IMR-90 (cell line): Measurements from ENCODE around the gene HOMER3. TPM values are rescaled to one million over a fixed set of nuclear protein-coding genes. Genes with fewer than 3 reads are reported as not detected.
A peak's percentile ranks its signal among the peaks of the same experiment; 100 is the strongest.

Experiments
- ATAC-seq: fragments of 200-7000 bp; cut with Tn5 transposase; 2 replicates; pipeline ENCODE4 v1.9.1; 2020; ENCODE audit warnings: low read depth, mild to moderate bottlenecking, moderate library complexity
- BruUV-seq: library from RNA; stranded (reverse); fragments of 400-500 nt; replicated peaks from 2 replicates; lab custom pipeline; 2021; lab: Mats Ljungman, UMichigan
- CTCF ChIA-PET: fragments of 300-600 bp; formaldehyde crosslinking; extraction: SDS; loops from one replicate; lab custom pipeline; 2021; ENCODE audit warnings: antibody characterized with exemption; lab: Yijun Ruan, JAX
- POLR2A ChIA-PET: fragments of 300-600 bp; sonication (Branson Sonifier 250); formaldehyde crosslinking; loops from one replicate; lab custom pipeline; 2022; ENCODE audit warnings: antibody characterized with exemption; ENCODE audit not compliant: unreplicated experiment; lab: Charles Lee
- DNase-seq: peaks from one replicate; pipeline ENCODE4 v3.0.0; 2013
- H2AFZ ChIP-seq: replicated peaks from 2 replicates; pipeline ENCODE3; 2013; ENCODE audit warnings: low read length, mild to moderate bottlenecking; ENCODE audit not compliant: poor library complexity
- H2AK5ac ChIP-seq: 2 replicates; pipeline ENCODE4 v1.6.1; 2013; ENCODE audit warnings: low read depth, low read length, inconsistent platforms
- H2AK9ac ChIP-seq: replicated peaks from 2 replicates; pipeline ENCODE3; 2013; ENCODE audit warnings: mild to moderate bottlenecking, low read depth, low read length, moderate library complexity; ENCODE audit not compliant: poor library complexity
- H2BK120ac ChIP-seq: 2 replicates; pipeline ENCODE4 v1.6.1; 2013; ENCODE audit warnings: low read depth, low read length, inconsistent platforms
- H2BK15ac ChIP-seq: 3 replicates; pipeline ENCODE4 v1.6.1; 2013; ENCODE audit warnings: low read depth, low read length, inconsistent platforms
- H2BK20ac ChIP-seq: 2 replicates; pipeline ENCODE4 v1.6.1; 2013; ENCODE audit warnings: low read depth, mild to moderate bottlenecking, inconsistent platforms, low read length, moderate library complexity
- H2BK5ac ChIP-seq: 2 replicates; pipeline ENCODE4 v1.6.1; 2013; ENCODE audit warnings: mild to moderate bottlenecking, low read depth, low read length, inconsistent platforms; ENCODE audit not compliant: poor library complexity, severe bottlenecking
- H3K14ac ChIP-seq: replicated peaks from 2 replicates; pipeline ENCODE4 v1.6.1; 2013; ENCODE audit warnings: low read depth, low read length, inconsistent platforms
- H3K18ac ChIP-seq: 2 replicates; pipeline ENCODE4 v1.6.1; 2013; ENCODE audit warnings: low read depth, low read length, control low read depth
- H3K23ac ChIP-seq: 2 replicates; pipeline ENCODE4 v1.6.1; 2013; ENCODE audit warnings: low read depth, low read length, inconsistent platforms
- H3K27ac ChIP-seq: 2 replicates; pipeline ENCODE4 v1.5.1; 2013; ENCODE audit warnings: mild to moderate bottlenecking, control low read depth, low read length; ENCODE audit not compliant: insufficient read depth
- H3K27me3 ChIP-seq: 2 replicates; pipeline ENCODE4 v1.6.1; 2013; ENCODE audit warnings: low read length; ENCODE audit not compliant: control insufficient read depth, insufficient read depth
- H3K36me3 ChIP-seq: 2 replicates; pipeline ENCODE4 v1.6.1; 2013; ENCODE audit warnings: low read length, mixed read lengths; ENCODE audit not compliant: control insufficient read depth, insufficient read depth
- H3K4ac ChIP-seq: 2 replicates; pipeline ENCODE4 v1.6.1; 2013; ENCODE audit warnings: low read depth, low read length, inconsistent platforms
- H3K4me1 ChIP-seq: 2 replicates; pipeline ENCODE4 v1.6.1; 2013; ENCODE audit warnings: low read length, mixed read lengths; ENCODE audit not compliant: control insufficient read depth, insufficient read depth
- H3K4me2 ChIP-seq: 2 replicates; pipeline ENCODE4 v1.6.1; 2013; ENCODE audit warnings: low read depth, mild to moderate bottlenecking, control low read depth, low read length, moderate library complexity
- H3K4me3 ChIP-seq: 2 replicates; pipeline ENCODE4 v1.5.1; 2013; ENCODE audit warnings: low read depth, mild to moderate bottlenecking, control low read depth, low read length, moderate library complexity; ENCODE audit not compliant: insufficient read depth
- H3K56ac ChIP-seq: 2 replicates; pipeline ENCODE4 v1.6.1; 2013; ENCODE audit warnings: low read length, inconsistent platforms; ENCODE audit not compliant: insufficient read depth; ENCODE audit errors: extremely low read depth
- H3K79me1 ChIP-seq, 2 experiments: 2 replicates each; pipeline ENCODE4 v1.6.1; 2013; ENCODE audit warnings: low read length in 2 of 2, inconsistent platforms in 1 of 2, low read depth in 1 of 2
- H3K9ac ChIP-seq: 2 replicates; pipeline ENCODE4 v1.6.1; 2013; ENCODE audit warnings: low read depth, low read length, control low read depth
- H3K9me1 ChIP-seq: 2 replicates; pipeline ENCODE4 v1.6.1; 2013; ENCODE audit warnings: low read length, inconsistent platforms; ENCODE audit not compliant: insufficient read depth
- H3K9me3 ChIP-seq: 2 replicates; pipeline ENCODE4 v1.6.1; 2013; ENCODE audit warnings: low read length; ENCODE audit not compliant: control insufficient read depth, insufficient read depth
- H4K20me1 ChIP-seq: 2 replicates; pipeline ENCODE4 v1.6.1; 2013; ENCODE audit warnings: low read length, inconsistent platforms; ENCODE audit not compliant: insufficient read depth
- H4K5ac ChIP-seq: 2 replicates; pipeline ENCODE4 v1.6.1; 2013; ENCODE audit warnings: mild to moderate bottlenecking, low read depth, low read length, control low read depth
- H4K8ac ChIP-seq, 2 experiments: 2 replicates each; pipeline ENCODE4 v1.6.1; 2013; ENCODE audit warnings: low read depth in 2 of 2, low read length in 2 of 2, control low read depth in 1 of 2, inconsistent platforms in 1 of 2
- H4K91ac ChIP-seq: 2 replicates; pipeline ENCODE4 v1.6.1; 2013; ENCODE audit warnings: low read depth, low read length, inconsistent platforms; ENCODE audit not compliant: insufficient read depth
- BHLHE40 ChIP-seq: fragments of 150-350 bp; IDR thresholded peaks from 2 replicates; pipeline ENCODE4 v1.6.1; 2016; ENCODE audit warnings: mild to moderate bottlenecking, low read depth, low read length
- CEBPB ChIP-seq: IDR thresholded peaks from 2 replicates; pipeline ENCODE4 v1.6.1; 2012; ENCODE audit warnings: low read depth, low read length, improper control_type of control experiment
- CHD1 ChIP-seq: IDR thresholded peaks from 2 replicates; pipeline ENCODE4 v1.6.1; 2012; ENCODE audit warnings: low read depth, low read length, improper control_type of control experiment
- CTCF ChIP-seq: conservative IDR thresholded peaks from 2 replicates; pipeline ENCODE4 v1.5.1; 2012; ENCODE audit warnings: mild to moderate bottlenecking, low read depth, low read length, improper control_type of control experiment
- ELK1 ChIP-seq: fragments of 150-350 bp; IDR thresholded peaks from 2 replicates; pipeline ENCODE4 v1.6.1; 2016; ENCODE audit warnings: low read depth, mild to moderate bottlenecking, low read length, moderate library complexity, borderline replicate concordance
- FOS ChIP-seq: fragments of 150-350 bp; IDR thresholded peaks from 2 replicates; pipeline ENCODE4 v1.6.1; 2016; ENCODE audit warnings: low read depth, low read length
- MAFK ChIP-seq: IDR thresholded peaks from 2 replicates; pipeline ENCODE4 v1.6.1; 2012; ENCODE audit warnings: low read depth, low read length, improper control_type of control experiment
- MAZ ChIP-seq: IDR thresholded peaks from 2 replicates; pipeline ENCODE4 v1.6.1; 2012; ENCODE audit warnings: low read depth, mild to moderate bottlenecking, low read length, improper control_type of control experiment, moderate library complexity, borderline replicate concordance
- NFE2L2 ChIP-seq: fragments of 150-350 bp; IDR thresholded peaks from 2 replicates; pipeline ENCODE4 v1.6.1; 2016; ENCODE audit warnings: low read depth, mild to moderate bottlenecking, low read length
- POLR2A ChIP-seq: IDR thresholded peaks from 2 replicates; pipeline ENCODE4 v1.6.1; 2012; ENCODE audit warnings: mild to moderate bottlenecking, low read depth, low read length
- RCOR1 ChIP-seq: IDR thresholded peaks from 2 replicates; pipeline ENCODE4 v1.6.1; 2012; ENCODE audit warnings: mild to moderate bottlenecking, low read length, improper control_type of control experiment; ENCODE audit not compliant: insufficient replicate concordance
- SMC3 ChIP-seq: fragments of 150-350 bp; IDR thresholded peaks from 2 replicates; pipeline ENCODE4 v1.6.1; 2016; ENCODE audit warnings: low read depth, mild to moderate bottlenecking, antibody characterized with exemption, low read length, moderate library complexity
- USF2 ChIP-seq: fragments of 150-350 bp; IDR thresholded peaks from 2 replicates; pipeline ENCODE4 v1.6.1; 2017; ENCODE audit warnings: mild to moderate bottlenecking, antibody characterized with exemption, low read length, low read depth
- WGBS, 2 experiments: methylation state at CpG; one replicate each; pipeline versions ENCODE4 v1.1.5 to v1.1.7; 2013; ENCODE audit warnings: missing lambda C conversion rate in 2 of 2; ENCODE audit not compliant: insufficient read length in 1 of 2; ENCODE audit errors: extremely low coverage in 2 of 2; 5-methylcytosine and 5-hydroxymethylcytosine counted together
- dilution Hi-C: fragments of 300-500 bp; cut with HindIII; formaldehyde crosslinking; loops from one replicate; pipeline ENCODE4 v1.14.3; 2018; ENCODE audit warnings: low sequenced_read_pairs; ENCODE audit not compliant: unreplicated experiment
- in situ Hi-C: fragments of 300-500 bp; cut with MboI; formaldehyde crosslinking; loops from 3 replicates; pipeline ENCODE4 v1.14.3; 2019; ENCODE audit warnings: low sequenced_read_pairs, inconsistent platforms, mixed read lengths
- intact Hi-C: fragments of 100-400 bp; cut with micrococcal nuclease; formaldehyde crosslinking; loops from 2 replicates; pipeline ENCODE4 v1.10.0; 2022
- polyA plus RNA-seq, 3 experiments: library from polyadenylated mRNA; depleted of rRNA; stranded (reverse); fragments of >200 nt; gene quantifications; 2 replicates each; pipeline ENCODE4 v1.2.3, GENCODE V29; 2012; ENCODE audit warnings: low replicate concordance in 1 of 3
- total RNA-seq: library from RNA; depleted of rRNA; stranded (reverse); fragments of >200 nt; gene quantifications from 2 replicates; pipeline ENCODE4 v1.2.3, GENCODE V29; 2012

HOMER3 gene
- total and polyA plus RNA-seq, 2 of the 4 experiments (the other 2 are of a cell fraction) = 53.4 to 77.0 TPM

GRCh38 chr19:18894254-18895037 lies 46.6 kb downstream of the HOMER3 start:
- dilution Hi-C loops (no loop called here), intact Hi-C loops (no loop called here), in situ Hi-C loops (no loop called here)
- Histone ChIP-seq H3K36me3 (peaks cover 8% of the 10 kb centered on the region; the same call in 1 of the 2 replicates), H3K9me3 (no peaks in the 10 kb centered on the region), H3K14ac (no peak overlapping the region), H3K56ac (no peak overlapping the region), H3K4me3 (peak overlapping the region; percentile 47), H4K20me1 (peaks cover 19% of the 10 kb centered on the region), H2BK20ac (no peak overlapping the region), H3K27ac (no peak overlapping the region), H3K18ac (no peak overlapping the region), H4K91ac (no peak overlapping the region), H3K4ac (no peak overlapping the region), H4K8ac (no peak overlapping the region), H3K4me1 (peaks cover 8% of the 10 kb centered on the region; the same call in 1 of the 2 replicates), H2AK9ac (peak overlapping the region; percentile 33), H3K27me3 (peaks cover 7% of the 10 kb centered on the region; the same call in 1 of the 2 replicates), H2BK120ac (no peak overlapping the region), H3K23ac (no peak overlapping the region), H2AFZ (peak overlapping the region; percentile 89), H2AK5ac (no peak overlapping the region), H4K5ac (no peak overlapping the region), H3K9ac (no peak overlapping the region), H3K79me1 (no peaks in the 10 kb centered on the region), H3K4me2 (peak overlapping the region; percentile 80; the same call in 1 of the 2 replicates), H2BK15ac (no peak overlapping the region), H2BK5ac (no peak overlapping the region), H3K9me1 (no peaks in the 10 kb centered on the region)
- DNase-seq (peak; percentile 35), ATAC-seq (peak; percentile 15)
- no TSS peak for BruUV-seq
- ChIA-PET POLR2A (no interaction called here), CTCF (interaction anchor here (0.6 kb wide), 1 partner anchor 78 kb away, joined by 3 read pairs; no protein-coding TSS in a partner anchor)
- WGBS, 2 experiments = 10% methylated on average over 5 of the region's 28 CpGs; no CpG with 5 or more reads in 1 of the 2 experiments
- no peak for TF ChIP-seq NFE2L2
- TF ChIP-seq ELK1 = no peak
- TF ChIP-seq FOS = no peak
- no peak for TF ChIP-seq CHD1
- no peak for TF ChIP-seq POLR2A
- no peak for TF ChIP-seq MAFK
- TF ChIP-seq CEBPB = no peak
- TF ChIP-seq SMC3 = no peak
- TF ChIP-seq USF2 = no peak
- TF ChIP-seq BHLHE40 = no peak
- no peak for TF ChIP-seq RCOR1
- no peak for TF ChIP-seq MAZ
- TF ChIP-seq CTCF = no peak
